ENCODE data around the gene CPEB2. TPM values are rescaled to one million over a fixed set of nuclear protein-coding genes. Genes with fewer than 3 reads are reported as not detected.

The CPEB2 gene
- polyA plus RNA-seq (ENCODE audit: insufficient read length in 3 of 3) = 10 to 100 TPM; 17.0 to 20.6 (median 17.9) TPM

GRCh38 chr4:15001869-15002658 lies at the start of gene CPEB2:
Gene CPEB2, plus strand, starts transcription at chr4:15002481. Its CDS starts 193 bp downstream, at chr4:15002674.
- DNase-seq (ENCODE audit: low read depth in 3 of 3, low spot score in 2 of 3) = peak; percentile 72 to 85 (median 84)

- DNase-seq (ENCODE audit: low read depth in 3 of 3, low spot score in 2 of 3) = no peak
Observed at GRCh38 chr4:14958436-14958835, 43.8 kb upstream of the CPEB2 start.

GRCh38 chr4:14961292-14961691 lies 41.0 kb upstream of the CPEB2 start:
- no peak for DNase-seq (ENCODE audit: low read depth in 3 of 3, low spot score in 2 of 3)

- DNase-seq (ENCODE audit: low read depth in 3 of 3, low spot score in 2 of 3) = no peak
Observed at GRCh38 chr4:14965071-14965470, 37.2 kb upstream of the CPEB2 start.

GRCh38 chr4:14967982-14968381 lies 34.3 kb upstream of the CPEB2 start:
- no peak for DNase-seq (ENCODE audit: low read depth in 3 of 3, low spot score in 2 of 3)

- DNase-seq (ENCODE audit: low read depth in 3 of 3, low spot score in 2 of 3) = no peak
Observed at GRCh38 chr4:14977830-14978229, 24.5 kb upstream of the CPEB2 start.

- DNase-seq (ENCODE audit: low read depth in 3 of 3, low spot score in 2 of 3) = no peak
Observed at GRCh38 chr4:14984448-14984847, 17.8 kb upstream of the CPEB2 start.

GRCh38 chr4:14985161-14985560 lies 17.1 kb upstream of the CPEB2 start:
- DNase-seq (ENCODE audit: low read depth in 3 of 3, low spot score in 2 of 3) = no peak

- no peak for DNase-seq (ENCODE audit: low read depth in 3 of 3, low spot score in 2 of 3)
Observed at GRCh38 chr4:14985843-14986242, 16.4 kb upstream of the CPEB2 start.

GRCh38 chr4:14987054-14987453 lies 15.2 kb upstream of the CPEB2 start:
- DNase-seq (ENCODE audit: low read depth in 3 of 3, low spot score in 2 of 3) = no peak

- DNase-seq (ENCODE audit: low read depth in 3 of 3, low spot score in 2 of 3) = no peak
Observed at GRCh38 chr4:14990484-14990883, 11.8 kb upstream of the CPEB2 start.

- no peak for DNase-seq (ENCODE audit: low read depth in 3 of 3, low spot score in 2 of 3)
Observed at GRCh38 chr4:14994242-14994641, 8.0 kb upstream of the CPEB2 start.

- peak in 1 of 3 donors; percentile 56 for DNase-seq (ENCODE audit: low read depth in 3 of 3, low spot score in 2 of 3)
Observed at GRCh38 chr4:15001248-15001868, 923 bp upstream of the CPEB2 start.

- DNase-seq (ENCODE audit: low read depth in 3 of 3, low spot score in 2 of 3) = peak in 1 of 3 donors; percentile 38
Observed at GRCh38 chr4:15002659-15003400, 549 bp downstream of the CPEB2 start.

GRCh38 chr4:15003401-15003890 lies 1.2 kb downstream of the CPEB2 start:
- no peak for DNase-seq (ENCODE audit: low read depth in 3 of 3, low spot score in 2 of 3)

GRCh38 chr4:15003891-15004738 lies 1.8 kb downstream of the CPEB2 start:
- no peak for DNase-seq (ENCODE audit: low read depth in 3 of 3, low spot score in 2 of 3)

- no peak for DNase-seq (ENCODE audit: low read depth in 3 of 3, low spot score in 2 of 3)
Observed at GRCh38 chr4:15004739-15005301, 2.5 kb downstream of the CPEB2 start.

GRCh38 chr4:15005474-15006115 lies 3.3 kb downstream of the CPEB2 start:
- DNase-seq (ENCODE audit: low read depth in 3 of 3, low spot score in 2 of 3) = no peak

- no peak for DNase-seq (ENCODE audit: low read depth in 3 of 3, low spot score in 2 of 3)
Observed at GRCh38 chr4:15006416-15007024, 4.2 kb downstream of the CPEB2 start.

Measured in right renal cortex interstitium (tissue), 3 donors.